Measurements from ENCODE around the gene NHSL1.

Gene NHSL1

DNA sequence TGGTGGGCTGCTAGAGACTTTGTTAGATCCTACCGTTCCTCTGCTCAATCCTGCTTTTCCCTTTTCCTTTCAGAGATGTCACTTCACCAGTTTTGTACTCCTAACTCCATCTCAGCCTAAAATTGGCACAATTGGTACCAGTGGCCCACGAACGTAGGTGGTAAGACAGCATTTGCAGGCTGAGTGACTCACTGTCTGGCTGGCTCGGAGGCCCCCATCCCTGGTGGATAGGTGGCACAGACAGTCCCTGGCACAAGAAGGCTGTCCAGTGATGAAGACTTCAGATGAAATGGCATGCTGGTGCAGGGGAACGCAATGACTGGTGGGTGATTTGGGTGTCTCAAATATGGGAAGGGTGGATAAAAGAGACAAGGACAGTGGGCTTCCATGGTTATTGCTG is 84.2 kb downstream of the NHSL1 start:
- Histone ChIP-seq H3F3A (ENCODE audit: insufficient read depth) (no peaks in the 10 kb centered on the region), H3K27ac (ENCODE audit: low read depth, low read length) (no peak overlapping the region), H3K4me2 (ENCODE audit: low read depth, low read length, poor library complexity, severe bottlenecking) (no peak overlapping the region), H3K9ac (ENCODE audit: low read length) (no peak overlapping the region), H3K4me3 (ENCODE audit: insufficient read depth, low read length, poor library complexity, severe bottlenecking) (no peak overlapping the region), H3K9me2 (replicated peaks; ENCODE audit: insufficient read depth, low read length) (no peaks in the 10 kb centered on the region), H3K79me2 (ENCODE audit: insufficient read depth, low read length) (no peaks in the 10 kb centered on the region), H3K36me3 (ENCODE audit: low read length) (no peaks in the 10 kb centered on the region), H3K9me3 (ENCODE audit: insufficient read depth, low read length) (no peaks in the 10 kb centered on the region), H4K20me1 (ENCODE audit: low read depth, low read length) (no peaks in the 10 kb centered on the region), H2AFZ (ENCODE audit: low read depth, low read length, severe bottlenecking) (no peak overlapping the region), H3K27me3 (ENCODE audit: low read length) (no peaks in the 10 kb centered on the region)
- TF ChIP-seq, protein P1, sequence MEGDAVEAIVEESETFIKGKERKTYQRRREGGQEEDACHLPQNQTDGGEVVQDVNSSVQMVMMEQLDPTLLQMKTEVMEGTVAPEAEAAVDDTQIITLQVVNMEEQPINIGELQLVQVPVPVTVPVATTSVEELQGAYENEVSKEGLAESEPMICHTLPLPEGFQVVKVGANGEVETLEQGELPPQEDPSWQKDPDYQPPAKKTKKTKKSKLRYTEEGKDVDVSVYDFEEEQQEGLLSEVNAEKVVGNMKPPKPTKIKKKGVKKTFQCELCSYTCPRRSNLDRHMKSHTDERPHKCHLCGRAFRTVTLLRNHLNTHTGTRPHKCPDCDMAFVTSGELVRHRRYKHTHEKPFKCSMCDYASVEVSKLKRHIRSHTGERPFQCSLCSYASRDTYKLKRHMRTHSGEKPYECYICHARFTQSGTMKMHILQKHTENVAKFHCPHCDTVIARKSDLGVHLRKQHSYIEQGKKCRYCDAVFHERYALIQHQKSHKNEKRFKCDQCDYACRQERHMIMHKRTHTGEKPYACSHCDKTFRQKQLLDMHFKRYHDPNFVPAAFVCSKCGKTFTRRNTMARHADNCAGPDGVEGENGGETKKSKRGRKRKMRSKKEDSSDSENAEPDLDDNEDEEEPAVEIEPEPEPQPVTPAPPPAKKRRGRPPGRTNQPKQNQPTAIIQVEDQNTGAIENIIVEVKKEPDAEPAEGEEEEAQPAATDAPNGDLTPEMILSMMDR (IDR thresholded peaks at IDR 0.05; ENCODE audit: insufficient read depth, low read length, poor library complexity, severe bottlenecking): no peak
- no peak for TF ChIP-seq EZH2phosphoT487 (conservative IDR thresholded peaks at IDR 0.05; ENCODE audit: low read length)

GRCh38 chr6:138410972-138411880 is 88.1 kb downstream of the NHSL1 start:
- Histone ChIP-seq H3F3A (ENCODE audit: insufficient read depth) (no peaks in the 10 kb centered on the region), H3K9ac (ENCODE audit: low read length) (no peak overlapping the region), H3K4me2 (ENCODE audit: low read depth, low read length, poor library complexity, severe bottlenecking) (no peak overlapping the region), H2AFZ (ENCODE audit: low read depth, low read length, severe bottlenecking) (no peak overlapping the region), H3K79me2 (ENCODE audit: insufficient read depth, low read length) (no peaks in the 10 kb centered on the region), H4K20me1 (ENCODE audit: low read depth, low read length) (no peaks in the 10 kb centered on the region), H3K27ac (ENCODE audit: low read depth, low read length) (no peak overlapping the region), H3K27me3 (ENCODE audit: low read length) (no peaks in the 10 kb centered on the region), H3K36me3 (ENCODE audit: low read length) (no peaks in the 10 kb centered on the region), H3K4me3 (ENCODE audit: insufficient read depth, low read length, poor library complexity, severe bottlenecking) (no peak overlapping the region), H3K9me2 (replicated peaks; ENCODE audit: insufficient read depth, low read length) (no peaks in the 10 kb centered on the region), H3K9me3 (ENCODE audit: insufficient read depth, low read length) (no peaks in the 10 kb centered on the region)
- TF ChIP-seq, protein P1 (IDR thresholded peaks at IDR 0.05; ENCODE audit: insufficient read depth, low read length, poor library complexity, severe bottlenecking): no peak
- TF ChIP-seq EZH2phosphoT487 (conservative IDR thresholded peaks at IDR 0.05; ENCODE audit: low read length): no peak

DNA sequence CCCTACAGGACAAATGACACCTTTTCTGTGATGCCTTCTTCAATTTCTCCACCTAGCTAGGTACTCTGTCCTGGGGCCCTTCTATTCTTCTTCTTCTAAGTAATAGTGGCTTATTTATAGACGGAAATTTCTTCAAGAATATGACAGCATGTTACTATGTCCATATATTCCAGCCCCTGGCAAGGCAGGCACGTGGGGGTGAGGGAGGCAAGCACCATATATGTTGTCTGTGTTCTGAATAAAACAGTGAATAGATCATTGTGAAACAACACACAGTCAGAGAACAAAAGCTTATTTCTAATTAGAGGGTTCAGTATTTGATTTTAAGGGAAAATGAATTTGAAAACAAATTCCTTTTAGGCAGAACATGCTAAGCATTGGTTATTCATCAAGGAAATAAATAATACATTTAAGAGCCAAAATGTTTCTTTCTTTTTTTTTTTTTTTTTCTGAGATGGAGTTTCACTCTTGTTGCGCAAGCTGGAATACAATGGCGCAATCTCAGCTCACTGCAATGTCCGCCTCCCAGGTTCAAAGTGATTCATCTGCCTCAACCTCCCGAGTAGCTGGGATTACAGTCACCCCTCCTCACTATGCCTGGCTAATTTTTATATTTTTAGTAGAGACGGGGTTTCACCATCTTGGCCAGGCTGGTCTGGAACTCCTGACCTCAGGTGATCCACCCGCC is 89.1 kb downstream of the NHSL1 start:
- no peak overlapping the region for H3K27ac ChIP-seq (ENCODE audit: low read depth, low read length)
- no peak overlapping the region for H3K4me3 ChIP-seq (ENCODE audit: insufficient read depth, low read length, poor library complexity, severe bottlenecking)
- no peak for TF ChIP-seq EZH2phosphoT487 (conservative IDR thresholded peaks at IDR 0.05; ENCODE audit: low read length)
- TF ChIP-seq, protein P1 (IDR thresholded peaks at IDR 0.05; ENCODE audit: insufficient read depth, low read length, poor library complexity, severe bottlenecking): no peak
- H2AFZ ChIP-seq (ENCODE audit: low read depth, low read length, severe bottlenecking): no peak overlapping the region
- H4K20me1 ChIP-seq (ENCODE audit: low read depth, low read length): no peaks in the 10 kb centered on the region
- no peaks in the 10 kb centered on the region for H3K9me3 ChIP-seq (ENCODE audit: insufficient read depth, low read length)
- H3K36me3 ChIP-seq (ENCODE audit: low read length): no peaks in the 10 kb centered on the region; the same call in 1 of the 2 replicates
- H3K9ac ChIP-seq (ENCODE audit: low read length): no peak overlapping the region
- H3K27me3 ChIP-seq (ENCODE audit: low read length): no peaks in the 10 kb centered on the region
- peaks cover 7% of the 10 kb centered on the region; the same call in 1 of the 2 replicates for H3F3A ChIP-seq (ENCODE audit: insufficient read depth)
- H3K4me2 ChIP-seq (ENCODE audit: low read depth, low read length, poor library complexity, severe bottlenecking): no peak overlapping the region
- no peaks in the 10 kb centered on the region for H3K79me2 ChIP-seq (ENCODE audit: insufficient read depth, low read length)
- H3K9me2 ChIP-seq (replicated peaks; ENCODE audit: insufficient read depth, low read length): no peaks in the 10 kb centered on the region
